GM21786 (cell line): Measurements from ENCODE around the gene ZNF512B.
"Not testable (repeated sequence)": the region's sequence is repeated elsewhere in the genome, so short reads cannot be mapped to it uniquely, and the experiment has no call there.

Source experiments
- ATAC-seq: cut with Tn5 transposase; IDR thresholded peaks from one replicate; pipeline ENCODE4 v1.9.1; 2021; ENCODE audit not compliant: unreplicated experiment

ZNF512B gene

DNA sequence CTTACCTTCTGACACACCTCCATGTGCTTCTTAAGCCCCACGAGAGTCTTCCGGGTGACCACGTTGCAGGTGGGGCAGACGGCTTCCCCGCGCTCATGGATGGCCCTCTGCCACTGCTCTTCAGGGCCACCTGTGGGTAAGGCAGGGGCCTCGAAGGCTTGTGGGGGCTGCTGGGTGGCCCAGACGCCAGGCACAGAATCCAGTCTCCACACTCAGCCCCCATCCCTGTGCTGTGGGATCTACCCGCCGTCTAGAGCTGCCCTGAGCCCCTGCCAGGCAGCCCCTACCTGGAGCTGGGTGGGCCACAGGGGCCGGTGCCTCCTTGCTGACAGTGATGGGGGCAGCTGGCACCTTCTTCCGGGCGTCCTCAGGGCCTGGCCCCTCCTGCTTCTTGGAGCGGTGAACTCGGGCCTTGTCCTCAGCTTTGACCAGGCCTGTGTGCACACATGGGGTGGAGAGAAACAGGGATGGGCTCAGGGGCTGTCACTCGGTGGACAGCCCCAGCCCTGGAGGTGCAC lies 5.9 kb downstream of the ZNF512B start:
- no peak for ATAC-seq

DNA sequence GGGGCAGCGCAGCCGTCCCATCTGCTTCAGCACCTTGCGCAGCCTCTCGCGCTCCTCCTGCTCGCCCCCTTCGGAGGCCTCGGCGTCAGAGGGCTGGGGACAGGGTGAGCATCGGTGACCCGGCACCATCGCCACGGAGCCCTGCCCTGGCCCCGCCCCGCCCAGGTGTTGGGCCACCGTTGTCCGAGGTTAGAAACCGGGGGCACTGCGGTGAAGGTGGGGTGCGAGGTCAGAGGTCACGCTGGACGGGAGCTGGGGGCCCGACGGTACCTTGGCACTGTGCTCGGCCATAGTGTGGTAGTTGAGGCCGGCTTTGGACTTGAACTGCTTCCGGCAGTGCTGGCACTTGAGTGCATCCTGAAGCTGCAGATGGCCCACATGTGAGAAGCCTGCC lies 6.4 kb downstream of the ZNF512B start:
- ATAC-seq, result no peak

DNA sequence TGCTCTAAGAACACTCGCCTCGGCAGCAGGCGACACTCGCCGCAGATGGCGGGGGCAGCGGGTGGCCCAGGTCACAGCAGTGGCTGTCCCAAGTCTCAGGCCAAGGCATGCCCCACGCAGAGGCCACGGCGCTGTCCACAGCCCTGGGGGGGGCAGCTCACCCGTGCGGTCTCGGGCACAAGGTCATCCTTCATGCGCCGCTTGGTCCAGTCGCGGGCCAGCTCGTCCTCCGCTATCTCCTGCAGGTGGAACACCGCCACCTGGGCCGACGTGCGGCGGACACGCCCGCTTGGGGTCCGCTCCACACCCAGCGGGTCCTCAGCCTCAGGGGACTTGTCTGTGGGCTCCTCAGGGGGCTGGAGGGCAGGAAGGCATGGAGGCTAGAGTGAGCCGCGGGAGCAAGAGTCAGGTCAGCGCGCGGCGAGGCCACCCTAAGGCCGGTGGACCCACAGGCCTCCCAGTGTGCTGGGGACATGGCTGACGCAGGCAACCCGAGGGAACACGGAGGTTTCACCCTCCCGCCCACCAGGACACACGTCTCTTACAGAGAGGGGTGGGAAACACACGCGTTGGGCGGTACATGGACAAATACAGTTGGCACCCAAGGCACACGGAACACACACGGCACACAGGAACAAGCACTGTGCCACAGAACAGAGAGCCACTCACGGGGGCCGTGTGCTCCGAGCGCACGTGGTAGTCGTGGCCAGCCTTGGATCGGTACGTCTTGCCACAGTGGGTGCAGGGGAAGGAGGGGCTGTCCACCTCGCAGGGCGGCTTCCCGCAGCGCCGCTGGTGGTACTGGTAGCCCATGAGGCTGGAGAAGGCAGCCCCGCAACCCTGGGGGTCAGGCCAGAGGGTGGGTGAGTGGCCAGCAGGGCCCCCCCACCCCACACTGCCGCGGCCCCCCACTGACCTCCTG lies 7.0 kb downstream of the ZNF512B start:
- no peak for ATAC-seq

DNA sequence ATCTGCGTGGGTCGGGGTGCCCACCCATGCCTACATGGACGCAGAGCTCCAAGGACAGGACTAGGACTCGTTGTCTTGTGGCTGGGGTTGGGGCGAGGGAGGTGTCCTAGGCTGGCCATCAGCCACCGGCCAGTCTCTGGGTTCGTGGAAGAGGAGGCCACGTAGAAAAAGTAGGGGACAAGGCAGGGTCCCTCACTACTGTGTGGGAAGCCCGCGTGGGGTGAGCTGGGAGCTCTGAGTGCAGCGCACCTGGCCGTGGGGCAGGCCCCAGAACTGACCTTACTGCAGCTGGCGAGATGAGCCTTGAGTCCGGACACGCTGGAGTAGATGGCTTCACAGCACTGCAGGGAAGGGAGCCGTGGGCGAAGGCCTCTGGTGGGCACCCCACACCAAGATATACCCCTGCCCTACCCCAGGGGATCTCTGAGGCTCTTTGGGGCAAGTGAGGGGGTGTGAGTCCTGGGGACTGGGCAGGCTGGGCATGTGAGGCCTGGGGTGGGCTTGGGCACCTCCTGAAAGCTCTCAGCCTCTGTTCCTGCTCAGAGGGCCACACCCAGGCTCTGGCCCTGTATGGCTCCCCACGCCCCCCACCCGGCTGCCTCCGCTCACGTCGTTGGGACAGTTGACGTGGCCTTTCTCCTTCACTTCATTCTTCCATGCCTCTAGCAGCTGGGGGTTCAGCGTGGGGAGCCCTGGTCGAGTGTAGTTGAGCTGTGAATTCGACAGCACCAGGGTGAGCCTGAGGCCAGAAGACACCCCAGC lies 7.9 kb downstream of the ZNF512B start:
- no peak for ATAC-seq

DNA sequence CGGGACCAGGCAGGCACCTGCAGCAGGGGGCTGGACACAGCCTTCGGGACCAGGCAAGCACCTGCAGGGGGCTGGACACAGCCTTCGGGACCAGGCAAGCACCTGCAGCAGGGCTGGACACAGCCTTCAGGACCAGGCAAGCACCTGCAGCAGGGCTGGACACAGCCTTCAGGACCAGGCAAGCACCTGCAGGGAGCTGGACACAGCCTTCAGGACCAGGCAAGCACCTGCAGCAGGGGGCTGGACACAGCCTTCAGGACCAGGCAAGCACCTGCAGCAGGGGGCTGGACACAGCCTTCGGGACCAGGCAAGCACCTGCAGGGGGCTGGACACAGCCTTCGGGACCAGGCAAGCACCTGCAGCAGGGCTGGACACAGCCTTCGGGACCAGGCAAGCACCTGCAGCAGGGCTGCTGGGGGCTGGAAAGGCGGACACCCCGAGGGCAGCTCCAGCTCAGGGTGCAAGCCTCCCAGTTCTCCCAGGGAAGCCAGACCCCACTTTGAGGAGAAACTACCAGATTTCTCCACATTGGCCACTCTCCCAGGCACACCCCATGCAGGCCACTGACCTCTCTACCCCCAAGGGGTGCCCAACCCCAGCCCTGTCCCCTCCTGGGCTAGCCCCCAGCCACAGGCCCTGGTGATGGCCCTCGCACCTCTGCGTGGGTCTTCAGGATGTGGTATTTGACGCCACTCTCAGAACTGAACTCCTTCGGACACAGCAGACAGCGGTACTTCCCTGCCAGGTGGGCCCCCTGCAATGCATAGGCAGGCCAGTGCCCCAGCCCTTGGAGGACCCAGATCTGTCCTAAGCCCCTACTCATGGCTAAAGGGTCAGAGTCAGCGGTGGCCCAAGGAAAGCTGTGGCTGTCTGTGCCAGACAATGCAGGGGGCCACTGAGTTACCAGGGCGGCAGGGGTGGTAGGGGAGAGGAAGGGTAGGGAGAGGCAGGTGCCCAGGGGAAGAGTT lies 8.8 kb downstream of the ZNF512B start:
- not testable (repeated sequence) for ATAC-seq

DNA sequence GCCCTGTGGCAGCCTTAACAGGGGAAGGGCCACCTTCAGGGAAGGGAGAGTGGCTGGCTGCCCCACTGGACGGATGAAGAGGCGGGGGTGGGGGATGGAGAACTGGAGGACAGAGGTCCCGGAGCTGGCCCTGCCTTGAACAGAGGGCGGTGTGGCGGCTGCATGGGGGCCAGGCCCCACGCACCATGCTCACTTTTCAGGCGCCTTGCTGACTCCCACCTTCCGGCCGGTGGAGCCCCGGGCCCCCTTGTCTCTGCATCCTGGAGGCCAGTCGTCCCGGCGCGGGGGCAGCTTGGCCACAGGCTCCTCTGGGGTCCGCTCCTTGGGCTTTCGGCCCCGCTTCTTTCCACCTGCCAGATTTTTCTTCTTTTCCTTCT lies 10.0 kb downstream of the ZNF512B start:
- ATAC-seq, result no peak

DNA sequence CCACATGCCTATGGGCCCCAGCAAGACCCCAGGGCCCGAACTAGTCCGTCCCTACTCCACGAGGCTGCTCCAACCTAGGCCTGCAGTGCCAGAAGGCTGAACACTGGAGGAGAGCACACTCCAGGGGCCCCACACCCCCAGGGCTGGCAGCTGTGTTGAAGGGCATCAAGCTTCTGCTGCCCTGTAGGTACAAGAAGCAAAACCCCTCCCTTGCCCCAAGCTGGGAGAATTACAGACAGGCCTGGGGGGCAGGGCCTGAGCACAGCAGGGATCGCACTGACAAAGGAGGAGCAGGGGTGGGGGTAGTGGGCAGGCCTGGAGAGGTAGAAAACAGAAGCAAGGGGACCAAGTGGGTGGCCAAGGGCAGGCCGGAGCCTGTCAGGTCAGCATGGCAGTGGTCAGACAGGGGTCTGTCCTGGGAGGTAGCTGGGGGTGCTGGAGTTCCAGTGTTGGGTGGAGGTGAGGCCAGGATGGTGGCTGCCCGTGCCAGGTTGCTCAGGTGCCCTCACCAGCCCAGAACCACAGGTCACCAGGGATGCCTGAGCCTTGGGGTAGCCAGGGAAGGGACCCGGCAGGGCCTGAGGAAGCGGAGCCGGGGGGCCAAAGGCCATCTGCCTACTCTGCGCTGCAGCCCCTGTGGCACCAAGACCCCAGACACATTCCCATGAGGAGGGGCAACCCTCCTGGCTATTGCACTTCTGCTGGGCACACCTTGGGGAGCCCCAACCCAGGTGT lies 10.6 kb downstream of the ZNF512B start:
- no peak for ATAC-seq

DNA sequence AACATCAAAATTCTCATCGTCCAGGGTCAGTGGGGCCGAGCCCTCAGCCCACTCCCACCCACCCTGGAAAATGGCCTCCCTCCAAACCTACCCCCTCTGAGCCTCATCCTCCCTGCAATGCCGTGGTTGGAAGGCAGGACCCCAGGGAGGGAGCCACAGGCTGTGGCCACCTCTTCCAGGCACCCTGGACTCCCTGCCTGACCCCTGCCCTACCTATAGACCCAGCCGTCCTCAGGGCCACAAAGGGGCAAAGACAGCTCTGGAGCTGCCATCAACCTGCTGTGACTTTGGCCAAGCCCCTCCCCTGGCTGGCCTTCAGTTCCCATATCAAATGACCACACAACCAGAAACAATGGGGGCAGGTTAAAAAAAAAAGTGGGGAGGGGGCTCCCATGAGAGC lies 11.3 kb downstream of the ZNF512B start:
- no peak for ATAC-seq

DNA sequence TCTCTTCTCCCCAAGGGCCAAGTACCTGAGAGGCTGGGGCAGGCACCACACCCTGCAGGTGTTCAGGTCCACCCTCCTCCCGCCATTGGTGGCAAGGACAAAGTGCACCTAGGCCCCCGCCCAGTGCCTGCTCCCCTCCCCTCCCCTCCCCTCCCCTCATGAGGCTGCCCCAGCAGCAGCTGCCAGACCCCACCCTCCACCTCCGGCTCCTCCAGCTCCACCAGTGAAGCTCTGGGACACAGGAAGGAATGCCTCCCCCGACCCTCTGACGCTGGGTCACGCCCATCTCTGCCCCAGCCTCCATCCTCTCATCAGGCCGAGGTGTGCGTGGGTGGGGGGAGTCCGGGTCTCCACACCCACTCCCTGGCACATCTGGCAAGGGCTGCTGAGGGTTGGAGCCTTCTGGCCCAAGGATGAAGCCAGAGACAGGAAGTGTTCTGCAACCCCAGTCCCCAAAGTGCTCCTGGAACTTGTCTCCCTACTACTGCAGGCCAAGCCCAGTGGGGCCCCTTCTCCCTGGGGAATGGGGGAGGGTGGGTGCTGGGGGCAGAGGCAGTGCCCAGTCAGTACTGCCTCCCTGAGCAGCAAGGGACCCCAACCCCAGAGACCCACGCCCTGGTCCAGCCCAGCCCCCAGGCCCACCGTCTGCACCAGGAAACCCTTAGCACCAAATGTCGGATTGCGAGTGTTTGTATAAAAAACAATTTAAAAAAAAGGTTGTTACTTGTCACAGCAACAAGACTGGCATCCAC lies 11.9 kb downstream of the ZNF512B start:
- no peak for ATAC-seq

DNA sequence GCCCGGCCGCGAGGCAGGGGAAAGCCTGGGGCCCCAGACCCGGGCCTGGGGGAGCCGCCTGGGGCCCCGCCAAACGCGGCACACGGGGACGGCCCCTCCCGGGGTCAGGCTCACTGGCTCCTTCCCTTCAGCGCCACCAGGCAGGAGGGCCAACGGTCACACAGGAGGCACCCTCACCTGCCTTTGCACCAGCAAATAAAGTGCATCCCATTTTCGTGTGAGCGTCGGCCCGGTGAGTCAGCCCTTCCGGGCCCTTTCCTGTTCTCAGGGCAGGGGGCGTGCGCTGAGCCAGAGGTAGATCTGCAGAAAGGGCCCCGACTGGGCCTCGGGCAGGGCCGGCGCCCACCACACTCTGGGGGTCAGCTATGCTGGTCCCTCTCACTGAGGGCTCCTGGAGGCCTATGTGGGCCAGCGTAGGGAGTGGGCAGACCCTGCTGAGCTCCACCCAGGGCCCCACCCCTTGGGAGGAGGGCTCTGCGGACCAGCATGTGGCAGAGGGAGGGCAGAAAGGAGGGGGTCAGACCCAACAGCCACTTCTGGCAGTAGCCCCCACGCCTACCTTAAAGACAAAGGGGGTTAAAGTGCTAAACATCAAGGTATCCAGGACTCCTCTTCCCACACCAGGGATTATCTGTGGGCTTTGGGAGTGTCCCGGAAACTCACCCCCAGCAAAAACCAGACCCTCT lies 12.6 kb downstream of the ZNF512B start:
- ATAC-seq, result no peak

DNA sequence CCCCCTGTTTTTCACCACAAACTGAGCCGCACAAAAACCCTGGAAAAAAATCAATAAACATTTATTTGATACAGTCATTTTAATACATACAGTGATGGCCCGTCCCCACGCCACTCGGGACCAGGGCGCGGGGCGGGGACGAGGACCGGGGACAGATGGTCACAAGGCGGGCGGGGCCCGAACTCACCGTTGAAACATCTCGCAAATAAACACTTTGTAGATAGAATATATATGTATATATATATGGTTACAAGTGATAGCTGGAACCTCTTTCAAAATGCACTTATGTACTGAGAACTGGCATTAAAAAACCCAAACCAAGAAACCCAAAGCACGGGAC lies 13.1 kb downstream of the ZNF512B start:
- no peak for ATAC-seq

DNA sequence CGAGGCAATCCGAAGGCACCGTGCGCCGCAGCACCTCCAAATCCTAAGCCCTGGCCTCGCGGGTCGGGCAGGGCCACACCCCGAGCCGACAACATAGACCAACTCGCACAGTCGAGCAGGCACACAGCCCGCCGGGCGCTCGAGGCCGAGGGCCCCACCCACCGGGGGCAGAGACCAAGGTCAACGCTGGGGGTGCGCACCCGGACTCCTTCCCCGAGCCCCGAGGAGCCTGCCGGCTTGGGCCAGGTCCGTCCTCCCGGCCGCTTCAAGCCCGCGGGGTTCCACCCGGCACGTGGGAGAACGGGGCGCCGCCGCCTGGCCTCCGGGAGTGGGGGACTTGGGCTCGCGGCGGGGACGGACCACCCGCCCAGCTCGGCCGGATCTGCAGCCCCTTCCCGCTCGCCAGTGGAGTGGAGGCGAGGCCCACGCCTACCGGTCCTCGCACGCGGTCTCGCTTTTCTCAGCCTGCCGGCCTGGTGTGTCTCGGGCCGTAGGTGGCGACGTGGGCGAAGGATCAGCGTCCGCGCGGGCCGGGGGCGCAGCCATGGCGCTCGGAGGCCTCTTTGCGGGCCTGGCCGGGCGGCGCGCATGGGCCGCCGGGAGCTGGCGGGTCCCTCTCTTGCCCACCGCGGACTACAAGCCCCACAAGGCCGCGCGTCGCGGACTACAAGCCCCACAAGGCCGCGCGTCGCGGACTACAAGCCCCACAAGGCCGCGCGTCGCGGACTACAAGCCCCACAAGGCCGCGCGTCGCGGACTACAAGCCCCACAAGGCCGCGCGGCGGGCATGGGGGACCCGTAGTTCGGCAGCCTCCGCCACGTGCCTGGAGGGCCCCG lies 13.7 kb downstream of the ZNF512B start, which contains the start of gene UCKL1:
Gene UCKL1 (minus strand): TSS at position 590 of the 837 bp plus-strand sequence. CDS start 44 bp downstream, at position 546.
- ATAC-seq, result peak; percentile 65

DNA sequence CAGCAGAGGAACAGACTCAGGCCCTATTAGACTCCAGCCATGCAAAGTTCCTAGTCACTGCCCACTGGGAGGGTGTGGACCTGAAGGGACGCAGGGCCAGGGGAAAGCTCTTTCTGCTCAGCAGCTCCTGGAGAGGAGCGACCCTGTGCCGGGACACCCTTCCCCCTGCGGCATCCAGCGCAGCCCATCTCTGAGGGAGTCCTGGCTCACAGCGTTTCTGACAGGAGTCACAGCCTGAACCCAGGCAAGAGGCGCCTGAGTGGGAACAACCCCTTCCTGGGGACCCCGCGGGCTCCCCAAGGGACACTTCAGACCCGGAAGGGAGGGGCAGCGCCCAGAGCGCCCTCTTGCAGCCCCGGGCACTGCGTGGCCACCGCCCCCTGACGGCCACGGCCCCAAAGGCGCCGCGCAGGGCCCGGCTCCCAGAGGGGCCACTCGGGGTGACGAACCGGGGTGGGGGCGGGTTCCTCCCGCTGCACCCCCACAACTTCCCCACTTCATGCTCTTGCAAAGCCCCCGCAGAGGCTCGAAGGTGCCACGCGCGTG lies 14.4 kb downstream of the ZNF512B start:
- ATAC-seq, result peak; percentile 28

DNA sequence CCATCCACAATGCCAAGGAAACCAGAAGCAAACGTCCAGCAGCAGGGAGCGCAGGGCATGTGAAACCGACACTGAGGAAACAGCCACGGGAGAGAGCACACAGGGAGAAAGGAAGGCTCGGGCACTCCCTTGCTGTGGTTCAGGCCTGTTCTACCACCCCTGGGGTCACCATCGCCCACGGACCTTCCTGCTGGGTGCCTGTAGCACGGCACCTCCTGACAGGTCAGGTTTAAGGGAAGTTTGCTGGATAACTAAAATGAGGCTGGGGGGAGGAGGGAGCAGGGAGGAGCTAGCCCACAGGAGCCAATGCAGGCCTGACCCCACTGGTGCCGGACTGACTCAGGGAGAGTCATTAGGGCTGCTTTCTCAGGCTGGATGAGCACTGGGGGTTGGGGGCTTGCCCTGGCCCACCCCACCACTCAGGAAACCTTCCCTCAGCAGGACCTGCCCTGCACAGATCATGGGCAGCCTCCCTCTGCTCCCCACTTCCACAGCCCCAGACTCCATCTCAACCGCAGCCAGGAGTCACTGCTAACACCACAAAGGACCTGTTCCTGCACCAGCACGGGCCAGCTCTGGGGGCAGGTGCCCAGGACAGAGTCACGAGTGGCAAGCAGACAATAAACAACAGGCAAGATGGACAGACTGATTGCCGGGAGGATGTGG lies 15.8 kb downstream of the ZNF512B start:
- no peak for ATAC-seq

DNA sequence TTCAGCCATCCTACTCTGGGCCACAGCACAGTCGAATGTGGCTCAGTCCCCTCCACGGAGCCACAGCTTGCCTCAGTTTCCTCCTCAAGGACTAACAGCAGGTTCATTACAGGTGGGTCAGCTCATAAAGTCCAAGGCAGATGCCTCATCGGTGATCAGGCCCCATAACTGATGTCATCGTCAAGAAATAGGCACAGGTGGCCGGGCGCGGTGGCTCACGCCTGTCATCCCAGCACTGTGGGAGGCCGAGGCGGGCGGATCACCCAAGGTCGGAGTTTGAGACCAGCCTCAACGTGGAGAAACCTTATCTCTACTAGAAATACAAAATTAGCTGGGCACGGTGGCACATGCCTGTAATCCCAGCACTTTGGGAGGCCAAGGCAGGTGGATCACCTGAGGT lies 17.0 kb downstream of the ZNF512B start:
- ATAC-seq, result no peak

DNA sequence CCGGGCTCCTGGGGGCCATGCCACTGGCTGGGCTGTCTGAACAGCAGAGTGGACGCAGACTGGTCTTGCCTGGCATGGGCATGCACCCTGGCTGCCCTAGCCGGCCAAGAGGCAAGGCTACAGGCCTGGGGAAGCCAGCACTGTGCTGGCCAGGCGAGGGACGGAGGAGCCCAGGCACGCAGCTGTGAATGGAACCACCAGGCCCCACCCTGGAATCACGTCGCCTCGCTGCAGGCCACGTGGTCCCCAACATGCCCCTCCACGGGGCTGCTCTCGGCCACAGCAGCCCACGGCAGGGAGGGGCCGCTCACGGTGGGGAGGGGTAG lies 17.6 kb downstream of the ZNF512B start:
- no peak for ATAC-seq
